Lung (tissue), 12 donors: ENCODE data around the gene BMERB1. TPM values are rescaled to one million over a fixed set of nuclear protein-coding genes. Genes with fewer than 3 reads are reported as not detected.

Source experiments
- ATAC-seq: fragments of 200-7000 bp; cut with Tn5 transposase; one replicate; pipeline ENCODE4 v1.9.1; 2020; ENCODE audit warnings: moderate number of reproducible peaks; ENCODE audit not compliant: insufficient read depth, low FRiP score
- DNase-seq, 3 donors: peaks; one replicate each; pipeline ENCODE4 v3.0.0-alpha.2; 2013 to 2017
- H3K27ac ChIP-seq, 2 donors: one replicate each; pipeline ENCODE4 v1.5.1; 2013; ENCODE audit warnings: mild to moderate bottlenecking in 2 of 2, moderate library complexity in 2 of 2, control low read depth in 1 of 2, inconsistent platforms in 1 of 2, low read depth in 1 of 2, low read length in 1 of 2
- H3K27me3 ChIP-seq, 3 donors: one replicate each; pipeline ENCODE4 v1.5.1; 2013; ENCODE audit warnings: low read length in 2 of 3; ENCODE audit not compliant: control insufficient read depth in 3 of 3, insufficient read depth in 3 of 3
- H3K36me3 ChIP-seq, 4 donors: one replicate each; pipeline ENCODE4 v1.5.1; 2013; ENCODE audit warnings: low read length in 4 of 4, mild to moderate bottlenecking in 1 of 4, moderate library complexity in 1 of 4; ENCODE audit not compliant: control insufficient read depth in 4 of 4, insufficient read depth in 4 of 4
- H3K4me1 ChIP-seq, 5 donors: one replicate each; pipeline ENCODE4 v1.5.1; 2013; ENCODE audit warnings: low read length in 5 of 5, mild to moderate bottlenecking in 2 of 5, moderate library complexity in 1 of 5; ENCODE audit not compliant: control insufficient read depth in 5 of 5, insufficient read depth in 5 of 5
- H3K4me3 ChIP-seq: one replicate; pipeline ENCODE4 v1.5.1; 2013; ENCODE audit warnings: mild to moderate bottlenecking, control low read depth, moderate library complexity
- H3K9ac ChIP-seq, 2 donors: one replicate each; pipeline ENCODE4 v1.5.1; 2013; ENCODE audit warnings: low read length in 2 of 2, control low read depth in 1 of 2; ENCODE audit not compliant: insufficient read depth in 1 of 2
- H3K9me3 ChIP-seq, 4 donors: one replicate each; pipeline ENCODE4 v1.5.1; 2013; ENCODE audit warnings: low read length in 3 of 4, mild to moderate bottlenecking in 1 of 4, moderate library complexity in 1 of 4; ENCODE audit not compliant: control insufficient read depth in 4 of 4, insufficient read depth in 3 of 4
- WGBS, 2 donors: extraction: QIAGEN DNeasy Blood & Tissue Kit; methylation state at CpG; one replicate each; pipeline ENCODE4 v1.1.7; 2013; 5-methylcytosine and 5-hydroxymethylcytosine counted together
- polyA plus RNA-seq, 2 donors: library from polyadenylated mRNA; stranded (reverse); fragments of 200-250 nt; gene quantifications; one replicate each; pipeline ENCODE4 v1.2.1, GENCODE V29; 2013
- total RNA-seq, 2 donors: library from RNA; depleted of rRNA in 1 of 2; stranded (reverse); fragments of >200 nt in 1 of 2; gene quantifications; one replicate each; pipeline ENCODE4 v1.2.1, GENCODE V29; 2014 to 2021
- TF ChIP-seq, protein P1 (sequence below): IDR thresholded peaks from 2 replicates; pipeline ENCODE4 v1.5.1; 2012; ENCODE audit warnings: mild to moderate bottlenecking; ENCODE audit errors: control extremely low read depth, extremely low read depth
- donor health status: control.
- donor health status: control.
- donor health status: Bipolar disorder and iron deficiency.
- donor health status: healthy.
- donor health status: DM: yes; HTN: yes; CAD: no.

The BMERB1 gene
- total and polyA plus RNA-seq, 4 donors, result 5.6 to 17.5 (median 7.9) TPM

DNA sequence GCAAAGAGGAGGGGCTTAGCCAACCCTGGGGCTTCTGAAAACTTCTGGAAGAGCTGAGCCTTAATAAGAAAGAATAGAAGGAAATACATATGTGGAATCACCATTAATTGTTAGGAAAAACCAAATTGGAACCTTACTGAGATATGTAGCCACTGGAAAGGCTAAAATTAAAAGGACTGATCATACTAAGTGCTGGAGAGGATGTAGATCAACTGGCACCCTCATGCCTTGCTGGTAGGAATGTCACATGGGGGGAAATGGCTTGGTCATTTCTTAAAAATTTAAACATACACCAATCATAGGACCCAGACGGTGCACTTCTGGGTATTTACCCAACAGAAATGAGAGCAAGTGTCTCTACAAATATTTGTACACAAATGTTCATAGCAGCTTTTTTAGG lies 11.1 kb downstream of the BMERB1 start:
- TF ChIP-seq, protein P1, sequence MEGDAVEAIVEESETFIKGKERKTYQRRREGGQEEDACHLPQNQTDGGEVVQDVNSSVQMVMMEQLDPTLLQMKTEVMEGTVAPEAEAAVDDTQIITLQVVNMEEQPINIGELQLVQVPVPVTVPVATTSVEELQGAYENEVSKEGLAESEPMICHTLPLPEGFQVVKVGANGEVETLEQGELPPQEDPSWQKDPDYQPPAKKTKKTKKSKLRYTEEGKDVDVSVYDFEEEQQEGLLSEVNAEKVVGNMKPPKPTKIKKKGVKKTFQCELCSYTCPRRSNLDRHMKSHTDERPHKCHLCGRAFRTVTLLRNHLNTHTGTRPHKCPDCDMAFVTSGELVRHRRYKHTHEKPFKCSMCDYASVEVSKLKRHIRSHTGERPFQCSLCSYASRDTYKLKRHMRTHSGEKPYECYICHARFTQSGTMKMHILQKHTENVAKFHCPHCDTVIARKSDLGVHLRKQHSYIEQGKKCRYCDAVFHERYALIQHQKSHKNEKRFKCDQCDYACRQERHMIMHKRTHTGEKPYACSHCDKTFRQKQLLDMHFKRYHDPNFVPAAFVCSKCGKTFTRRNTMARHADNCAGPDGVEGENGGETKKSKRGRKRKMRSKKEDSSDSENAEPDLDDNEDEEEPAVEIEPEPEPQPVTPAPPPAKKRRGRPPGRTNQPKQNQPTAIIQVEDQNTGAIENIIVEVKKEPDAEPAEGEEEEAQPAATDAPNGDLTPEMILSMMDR, result no peak
- ATAC-seq (no peak), DNase-seq (no peak)
- Histone ChIP-seq H3K27ac (no peak overlapping the region), H3K9me3 (no peaks in the 10 kb centered on the region), H3K36me3 (no peaks in the 10 kb centered on the region), H3K9ac (no peak overlapping the region), H3K4me3 (no peak overlapping the region), H3K27me3 (no peaks in the 10 kb centered on the region), H3K4me1 (peaks cover 0 to 3% (median 0%) of the 10 kb centered on the region in 5 donors)
- WGBS, 2 donors, result 88 to 90% methylated on average over 1 of the region's 1 CpG

DNA sequence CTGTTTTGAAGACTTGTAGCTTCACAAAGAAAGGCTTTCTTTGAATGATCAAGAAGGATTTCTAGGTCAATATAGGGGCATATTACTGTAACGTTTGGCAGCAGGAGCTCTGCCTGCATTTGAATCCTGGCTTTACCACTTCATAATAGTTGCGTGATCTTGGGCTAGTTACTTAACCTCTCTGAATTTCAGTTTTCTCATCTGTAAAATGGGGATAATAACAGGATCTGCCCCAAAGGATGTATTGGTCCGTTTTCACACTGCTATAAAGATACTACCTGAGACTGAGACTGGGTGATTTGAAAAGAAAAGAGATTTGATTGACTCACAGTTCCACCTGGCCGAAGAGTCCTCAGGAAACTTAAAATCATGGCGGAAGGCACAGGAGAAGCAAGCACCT lies 12.5 kb downstream of the BMERB1 start:
- 89 to 94% methylated on average over 5 of the region's 5 CpGs for WGBS, 2 donors
- Histone ChIP-seq H3K27ac (no peak overlapping the region), H3K4me1 (peaks cover 0 to 1% (median 0%) of the 10 kb centered on the region in 5 donors), H3K9me3 (no peaks in the 10 kb centered on the region), H3K4me3 (no peak overlapping the region), H3K36me3 (no peaks in the 10 kb centered on the region), H3K9ac (no peak overlapping the region), H3K27me3 (no peaks in the 10 kb centered on the region)
- TF ChIP-seq, protein P1, result no peak
- DNase-seq (no peak), ATAC-seq (no peak)

DNA sequence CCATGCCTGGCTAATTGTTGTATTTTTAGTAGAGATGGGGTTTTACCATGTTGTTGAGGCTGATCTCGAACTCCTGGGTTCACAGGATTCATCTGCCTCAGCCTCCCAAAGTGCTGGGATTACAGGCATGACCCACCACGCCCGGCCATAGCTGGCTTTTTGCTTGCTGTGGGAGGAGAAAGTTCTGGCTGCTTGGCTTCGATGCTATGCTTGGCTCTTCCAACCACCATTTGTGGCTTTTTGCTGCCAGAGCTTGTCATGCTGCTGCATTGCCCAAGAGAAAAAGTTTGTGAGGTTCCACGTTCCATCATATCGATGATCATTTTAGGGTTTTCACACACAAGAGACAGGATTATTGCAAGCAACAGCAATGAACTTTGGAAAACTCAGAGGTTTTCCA lies 16.2 kb downstream of the BMERB1 start:
- Histone ChIP-seq H3K4me3 (no peak overlapping the region), H3K9me3 (no peaks in the 10 kb centered on the region), H3K36me3 (no peaks in the 10 kb centered on the region), H3K9ac (no peak overlapping the region), H3K27ac (no peak overlapping the region), H3K4me1 (peaks cover 0 to 4% (median 0%) of the 10 kb centered on the region in 5 donors), H3K27me3 (no peaks in the 10 kb centered on the region)
- DNase-seq (no peak), ATAC-seq (no peak)
- TF ChIP-seq, protein P1, result no peak
- 80 to 81% methylated on average over 6 of the region's 6 CpGs for WGBS, 2 donors

DNA sequence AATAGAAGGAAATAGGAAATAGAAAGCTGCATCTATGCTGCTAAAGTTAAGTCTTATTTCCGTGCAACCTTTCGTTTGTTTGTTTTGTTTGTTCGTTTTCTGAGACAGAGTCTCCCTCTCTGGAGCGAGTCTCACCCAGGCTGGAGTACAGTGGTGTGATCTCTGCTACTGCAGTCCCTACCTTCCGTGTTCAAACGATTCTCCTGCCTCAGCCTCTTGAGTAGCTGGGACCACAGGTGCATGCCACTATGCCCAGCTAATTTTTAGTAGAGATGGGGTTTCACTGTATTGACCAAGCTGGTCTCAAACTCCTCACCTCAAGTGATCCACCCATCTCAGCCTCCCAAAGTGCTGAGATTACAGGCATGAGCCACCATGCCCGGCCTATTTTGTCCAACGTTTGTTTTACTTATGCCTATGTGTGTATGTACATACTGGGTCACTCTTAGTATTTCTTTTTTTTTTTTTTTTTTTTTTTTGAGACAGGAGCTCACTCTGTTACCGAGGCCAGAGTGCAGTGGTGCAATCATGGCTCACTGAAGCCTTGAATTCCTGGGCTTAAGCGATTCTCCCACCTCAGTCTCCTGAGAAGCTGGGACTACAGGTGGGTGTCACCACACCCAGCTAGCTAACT lies 16.8 kb downstream of the BMERB1 start:
- H3K27me3 ChIP-seq, result no peaks in the 10 kb centered on the region
- H3K36me3 ChIP-seq, result no peaks in the 10 kb centered on the region
- WGBS, 2 donors, result 82 to 90% methylated on average over 10 of the region's 10 CpGs
- peaks cover 0 to 4% (median 0%) of the 10 kb centered on the region in 5 donors for H3K4me1 ChIP-seq
- no peak overlapping the region for H3K9ac ChIP-seq
- no peak overlapping the region for H3K4me3 ChIP-seq
- ATAC-seq (no peak), DNase-seq (no peak)
- H3K9me3 ChIP-seq, result no peaks in the 10 kb centered on the region
- TF ChIP-seq, protein P1, result no peak
- H3K27ac ChIP-seq, result no peak overlapping the region
